CD4-positive, alpha-beta memory T cell (primary cell): ENCODE results near the gene HELQ. TPM values are rescaled to one million over a fixed set of nuclear protein-coding genes. Genes with fewer than 3 reads are reported as not detected.
A peak's percentile ranks its signal among the peaks of the same experiment; 100 is the strongest.

Source experiments
- CTCF ChIA-PET: fragments of 350-600 bp; sonication (Branson Sonifier 250); formaldehyde crosslinking; loops from one replicate; lab custom pipeline; 2021; ENCODE audit warnings: inconsistent platforms; ENCODE audit not compliant: partially characterized antibody; lab: Charles Lee
- POLR2A ChIA-PET: fragments of 350-600 bp; sonication (Branson Sonifier 250); formaldehyde crosslinking; loops from one replicate; lab custom pipeline; 2021; ENCODE audit not compliant: partially characterized antibody; lab: Charles Lee
- DNase-seq, 5 donors: peaks; one replicate each; pipeline versions ENCODE4 v3.0.0 to v3.0.0-alpha.2; 2020 to 2022; ENCODE audit warnings: mixed read lengths in 1 of 5
- H3K27ac ChIP-seq: one replicate; pipeline ENCODE4 v1.7.0; 2013; ENCODE audit warnings: low read depth, low read length
- H3K27me3 ChIP-seq: 2 replicates; pipeline ENCODE4 v1.7.0; 2013; ENCODE audit warnings: mild to moderate bottlenecking, low read length, moderate library complexity; ENCODE audit not compliant: insufficient read depth
- H3K36me3 ChIP-seq: 2 replicates; pipeline ENCODE4 v1.7.0; 2013; ENCODE audit warnings: mild to moderate bottlenecking, low read length, moderate library complexity; ENCODE audit not compliant: insufficient read depth
- H3K4me1 ChIP-seq: 2 replicates; pipeline ENCODE4 v1.7.0; 2013; ENCODE audit warnings: mild to moderate bottlenecking, low read length, moderate library complexity; ENCODE audit not compliant: insufficient read depth
- H3K4me3 ChIP-seq, 2 donors: one replicate each; pipeline ENCODE4 v1.7.0; 2013; ENCODE audit warnings: low read length in 2 of 2, mild to moderate bottlenecking in 1 of 2
- H3K9me3 ChIP-seq, 2 donors: one replicate each; pipeline ENCODE4 v1.7.0; 2013; ENCODE audit warnings: low read length in 2 of 2, control low read depth in 1 of 2; ENCODE audit not compliant: control insufficient read depth in 1 of 2
- H3K27ac Mint-ChIP-seq, 7 donors: one replicate each; pipeline ENCODE4 v1.8.0; 2020 to 2021; ENCODE audit warnings: mixed read lengths in 7 of 7, mild to moderate bottlenecking in 6 of 7, inconsistent platforms in 3 of 7, moderate library complexity in 3 of 7
- H3K27me3 Mint-ChIP-seq, 2 donors: one replicate each; pipeline ENCODE4 v1.8.0; 2020 to 2021; ENCODE audit warnings: mixed read lengths in 2 of 2
- H3K36me3 Mint-ChIP-seq, 2 donors: one replicate each; pipeline ENCODE4 v1.8.0; 2020 to 2021; ENCODE audit warnings: mixed read lengths in 2 of 2, inconsistent platforms in 1 of 2, mild to moderate bottlenecking in 1 of 2
- H3K4me1 Mint-ChIP-seq, 4 donors: one replicate each; pipeline ENCODE4 v1.8.0; 2020 to 2021; ENCODE audit warnings: mixed read lengths in 4 of 4, mild to moderate bottlenecking in 1 of 4
- H3K4me3 Mint-ChIP-seq, 8 donors: one replicate each; pipeline ENCODE4 v1.8.0; 2020 to 2021; ENCODE audit warnings: mixed read lengths in 8 of 8, mild to moderate bottlenecking in 7 of 8, moderate library complexity in 6 of 8, inconsistent platforms in 3 of 8
- H3K9me3 Mint-ChIP-seq, 8 donors: one replicate each; pipeline ENCODE4 v1.8.0; 2020 to 2021; ENCODE audit warnings: mixed read lengths in 8 of 8, mild to moderate bottlenecking in 5 of 8, inconsistent platforms in 3 of 8, moderate library complexity in 1 of 8
- intact Hi-C: fragments of 100-400 bp; cut with micrococcal nuclease; formaldehyde crosslinking; loops from one replicate; pipeline ENCODE4 v1.15.1; 2023
- polyA plus RNA-seq, 2 donors: library from polyadenylated mRNA; unstranded; fragments of 300-500 nt; fragmentation: Illumina TruSeq; gene quantifications; one replicate each; pipeline ENCODE4 v1.2.3, GENCODE V29; 2021
- total RNA-seq, 2 experiments: library from RNA; stranded (reverse); gene quantifications; one replicate each; pipeline ENCODE4 v1.2.3, GENCODE V29; 2021

Gene HELQ
- total and polyA plus RNA-seq, 4 experiments from 2014 or later = 17.5 to 49.0 (median 36.0) TPM

DNA sequence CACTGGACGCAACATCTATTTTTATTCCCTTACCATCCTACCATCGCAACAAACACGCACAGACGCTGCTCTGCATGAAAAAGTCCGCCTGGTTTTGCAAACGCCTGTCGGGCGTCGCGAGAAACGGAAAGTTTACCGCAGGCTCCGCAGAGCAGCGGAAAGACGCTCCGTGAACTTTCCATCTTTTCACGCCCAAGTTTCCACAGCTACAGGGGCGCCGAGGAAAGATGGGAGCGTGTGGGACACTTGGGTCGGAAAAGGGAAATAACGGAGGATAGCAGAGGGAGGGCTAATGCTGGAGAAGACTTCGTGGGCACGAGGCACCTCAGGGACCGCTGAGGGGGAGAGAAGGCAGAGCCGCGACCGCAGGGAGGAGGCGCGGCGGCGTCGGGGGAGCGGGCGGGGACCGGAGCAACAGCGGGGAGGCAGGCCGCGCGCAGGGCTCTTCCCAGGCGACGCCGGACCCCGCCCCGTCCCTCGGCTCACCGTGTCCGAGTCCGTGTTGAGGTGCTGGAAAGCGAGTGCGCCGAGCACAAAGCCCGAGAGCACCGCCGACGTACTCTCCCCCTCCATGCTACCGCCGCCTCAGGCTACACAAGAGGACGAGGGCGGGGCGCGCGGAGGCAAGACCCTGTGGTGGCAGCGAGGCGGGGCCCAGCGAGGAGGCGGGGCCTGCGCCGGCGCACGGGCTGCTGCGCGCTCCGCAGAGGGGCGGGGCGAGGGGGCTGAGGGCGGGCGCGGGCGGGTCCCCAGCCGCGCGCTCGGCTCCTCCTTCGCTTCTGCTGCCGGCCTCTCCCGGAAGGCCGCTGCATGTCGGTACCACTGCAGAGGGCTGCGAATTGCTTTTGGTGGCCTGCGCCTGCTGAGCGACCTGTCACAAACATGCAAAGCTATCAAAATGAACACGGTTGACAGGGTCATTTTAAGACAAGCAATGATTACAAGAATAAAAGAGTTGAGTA is 29.2 kb upstream of the HELQ start, which contains the start of gene ABRAXAS1:
Gene ABRAXAS1, minus strand, starts transcription at position 601 of the 962 bp plus-strand sequence. Its CDS starts 28 bp downstream, at position 573.
- Mint-ChIP-seq H3K9me3 (no peaks in the 10 kb centered on the region), H3K27me3 (peaks cover 0 to 2% of the 10 kb centered on the region in 2 donors), H3K27ac (peak within 1 kb of the TSS; percentile 95 to 98 (median 97)), H3K4me1 (peaks cover 18 to 36% (median 27%) of the 10 kb centered on the region in 4 donors), H3K4me3 (peak within 1 kb of the TSS; percentile 91 to 100 (median 96)), H3K36me3 (peaks cover 3 to 10% of the 10 kb centered on the region in 2 donors)
- peaks cover 23% of the 10 kb centered on the region for H3K4me1 ChIP-seq
- H3K36me3 ChIP-seq = no peaks in the 10 kb centered on the region
- intact Hi-C loops = loop anchor here (1.0 to 10.0 kb wide), 5 partner anchors 29 to 1200 kb away; partner anchors contain the start of genes GPAT3 and HELQ
- ChIA-PET CTCF (interaction anchor here (0.7 to 2.0 kb wide), 9 partner anchors 19 to 160 kb away, joined by 3 to 6 read pairs (median 3); partner anchors contain the start of gene HELQ), POLR2A (interaction anchor here (0.7 to 4.5 kb wide), 15 partner anchors 9 to 1111 kb away, joined by 3 to 62 read pairs (median 5); partner anchors contain the start of genes COPS4, GPAT3, HELQ and HNRNPD)
- H3K27ac ChIP-seq = peak within 1 kb of the TSS; percentile 68
- H3K27me3 ChIP-seq = no peaks in the 10 kb centered on the region
- peak within 1 kb of the TSS; percentile 67 to 79 for H3K4me3 ChIP-seq
- peak; percentile 93 to 96 (median 95) for DNase-seq
- H3K9me3 ChIP-seq = no peaks in the 10 kb centered on the region

DNA sequence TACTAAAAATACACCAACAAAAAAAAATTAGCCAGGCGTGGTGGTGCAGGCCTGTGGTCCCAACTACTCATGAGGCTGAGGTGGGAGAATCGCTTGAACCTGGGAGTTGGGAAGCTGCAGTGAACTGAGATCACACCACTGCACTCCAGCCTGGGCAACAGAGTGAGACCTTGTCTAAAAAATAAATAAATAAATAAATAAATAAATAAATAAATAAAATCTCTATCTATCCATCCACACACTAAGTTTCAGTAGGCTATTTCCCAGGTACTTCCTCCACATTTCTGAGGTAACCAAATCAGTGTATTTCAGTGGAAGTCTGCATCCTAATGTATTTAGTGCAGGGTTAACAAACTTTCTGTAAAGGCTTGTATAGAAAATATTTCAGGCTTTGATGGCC is 18.3 kb upstream of the HELQ start:
- no peaks in the 10 kb centered on the region for H3K4me1 ChIP-seq
- H3K9me3 Mint-ChIP-seq = no peaks in the 10 kb centered on the region
- ChIA-PET CTCF (no interaction called here), POLR2A (interaction anchor here (2.9 kb wide), 1 partner anchor 11 kb away, joined by 18 read pairs; the partner anchor contains the start of gene ABRAXAS1)
- no peaks in the 10 kb centered on the region for H3K9me3 ChIP-seq
- no peak overlapping the region for H3K4me3 Mint-ChIP-seq
- no peaks in the 10 kb centered on the region for H3K36me3 ChIP-seq
- no peak for DNase-seq
- H3K27ac ChIP-seq = no peak overlapping the region
- H3K4me3 ChIP-seq = no peak overlapping the region
- H3K27me3 ChIP-seq = no peaks in the 10 kb centered on the region
- intact Hi-C loops = no loop called here
- peaks cover 0 to 4% (median 1%) of the 10 kb centered on the region in 4 donors for H3K4me1 Mint-ChIP-seq
- peaks cover 11 to 42% of the 10 kb centered on the region in 2 donors for H3K36me3 Mint-ChIP-seq
- H3K27ac Mint-ChIP-seq = peak overlapping the region in 1 of 7 donors; percentile 37
- H3K27me3 Mint-ChIP-seq = no peaks in the 10 kb centered on the region

- no peak for DNase-seq
- H3K4me1 Mint-ChIP-seq = peaks cover 0 to 4% (median 1%) of the 10 kb centered on the region in 4 donors
- POLR2A ChIA-PET = no interaction called here
- intact Hi-C loops = no loop called here
- no peaks in the 10 kb centered on the region for H3K27me3 Mint-ChIP-seq
- H3K9me3 Mint-ChIP-seq = no peaks in the 10 kb centered on the region
- Histone ChIP-seq H3K9me3 (no peaks in the 10 kb centered on the region), H3K4me3 (no peak overlapping the region), H3K4me1 (no peaks in the 10 kb centered on the region), H3K27ac (no peak overlapping the region), H3K27me3 (no peaks in the 10 kb centered on the region), H3K36me3 (no peaks in the 10 kb centered on the region)
- H3K36me3 Mint-ChIP-seq = peaks cover 14 to 46% of the 10 kb centered on the region in 2 donors
- H3K4me3 Mint-ChIP-seq = no peak overlapping the region
- H3K27ac Mint-ChIP-seq = peak overlapping the region in 3 of 7 donors; percentile 46 to 66 (median 54)
- CTCF ChIA-PET = interaction anchor here (0.6 kb wide), 1 partner anchor 9 kb away, joined by 3 read pairs; no protein-coding TSS in a partner anchor
These were observed 17.8 kb upstream of the HELQ start for GRCh38 chr4:83473423-83473822.

DNA sequence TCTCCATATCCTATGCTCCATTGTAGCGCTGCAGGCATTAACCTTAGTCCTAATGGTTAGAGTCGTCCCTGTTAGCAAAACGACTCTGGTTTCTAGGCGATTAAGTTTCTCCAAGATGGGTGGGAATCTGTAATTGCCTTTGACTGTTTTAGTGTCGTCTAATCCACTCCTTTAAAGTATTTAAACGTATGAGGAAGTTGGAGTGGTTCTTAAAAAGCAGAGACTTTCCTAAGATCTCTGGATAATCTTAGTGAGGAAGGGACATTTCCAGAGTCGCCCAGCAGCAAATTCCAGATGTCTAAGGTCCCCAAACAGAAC is 520 bp upstream of the HELQ start:
- peak overlapping the region; percentile 90 to 96 for H3K4me3 ChIP-seq

DNA sequence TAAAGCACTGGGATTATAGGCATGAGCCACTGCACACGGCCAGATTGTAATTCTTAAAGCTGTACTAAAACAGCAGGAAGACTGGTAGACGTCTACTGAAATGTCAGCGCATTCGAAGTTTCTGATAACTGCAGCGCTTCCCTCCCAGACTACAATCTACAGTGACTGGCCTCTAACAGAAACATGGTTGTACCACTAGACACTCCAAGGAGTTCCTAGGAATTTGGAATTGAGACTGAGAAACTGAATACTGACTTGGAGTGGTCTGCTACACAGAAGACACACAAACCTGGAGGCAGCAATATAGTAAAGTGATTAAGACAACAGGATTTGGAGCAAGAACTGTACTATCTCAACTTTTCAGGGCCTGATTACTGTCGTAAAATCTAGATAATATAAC is 937 bp downstream of the HELQ start:
- H3K27ac ChIP-seq = peak overlapping the region; percentile 100
- H3K4me3 ChIP-seq = peak overlapping the region; percentile 90 to 96
- peak in 2 of 5 donors; percentile 8 to 17 for DNase-seq
- no peaks in the 10 kb centered on the region for H3K9me3 ChIP-seq
- H3K4me3 Mint-ChIP-seq = peak overlapping the region; percentile 99 to 100 (median 100)
- H3K27ac Mint-ChIP-seq = peak overlapping the region; percentile 100
- intact Hi-C loops = loop anchor here (1.0 to 10.0 kb wide), 8 partner anchors 31 to 1080 kb away; partner anchors contain the start of genes ABRAXAS1, COPS4, COQ2 and ENOPH1
- no peaks in the 10 kb centered on the region for H3K27me3 Mint-ChIP-seq
- POLR2A ChIA-PET = interaction anchor here (0.9 to 3.4 kb wide), 20 partner anchors 10 to 1081 kb away, joined by 3 to 62 read pairs (median 6); partner anchors contain the start of genes ABRAXAS1, COPS4, COQ2 and GPAT3
- peaks cover 37% of the 10 kb centered on the region for H3K4me1 ChIP-seq
- H3K4me1 Mint-ChIP-seq = peaks cover 30 to 64% (median 42%) of the 10 kb centered on the region in 4 donors
- no peaks in the 10 kb centered on the region for H3K9me3 Mint-ChIP-seq
- H3K36me3 Mint-ChIP-seq = peaks cover 39 to 68% of the 10 kb centered on the region in 2 donors
- no peaks in the 10 kb centered on the region for H3K27me3 ChIP-seq
- CTCF ChIA-PET = interaction anchor here (0.8 to 1.3 kb wide), 5 partner anchors 10 to 119 kb away, joined by 3 to 4 read pairs (median 4); partner anchors contain the start of gene ABRAXAS1
- peaks cover 20% of the 10 kb centered on the region for H3K36me3 ChIP-seq

More for the DNA sequence above, 520 bp upstream of the HELQ start:
- POLR2A ChIA-PET = interaction anchor here (0.8 to 3.4 kb wide), 17 partner anchors 9 to 1082 kb away, joined by 3 to 62 read pairs (median 6); partner anchors contain the start of genes ABRAXAS1, COPS4, COQ2 and HNRNPD
- Mint-ChIP-seq H3K9me3 (no peaks in the 10 kb centered on the region), H3K27me3 (no peaks in the 10 kb centered on the region), H3K27ac (peak overlapping the region; percentile 100), H3K36me3 (peaks cover 36 to 77% of the 10 kb centered on the region in 2 donors), H3K4me1 (peaks cover 29 to 64% (median 42%) of the 10 kb centered on the region in 4 donors), H3K4me3 (peak overlapping the region; percentile 99 to 100 (median 100))
- H3K27me3 ChIP-seq = no peaks in the 10 kb centered on the region
- peaks cover 37% of the 10 kb centered on the region for H3K4me1 ChIP-seq
- DNase-seq = no peak
- CTCF ChIA-PET = interaction anchor here (1.0 to 1.2 kb wide), 2 partner anchors 172 to 421 kb away, joined by 3 read pairs; partner anchors contain the start of genes COPS4 and COQ2
- H3K9me3 ChIP-seq = no peaks in the 10 kb centered on the region
- H3K36me3 ChIP-seq = peaks cover 29% of the 10 kb centered on the region
- intact Hi-C loops = loop anchor here (1.0 to 10.0 kb wide), 2 partner anchors 79 to 121 kb away; partner anchors contain the start of gene HPSE
- H3K27ac ChIP-seq = peak overlapping the region; percentile 100

GRCh38 chr4:83449009-83449408 is 6.6 kb downstream of the HELQ start:
- Mint-ChIP-seq H3K9me3 (no peaks in the 10 kb centered on the region), H3K4me1 (peaks cover 10 to 38% (median 18%) of the 10 kb centered on the region in 4 donors), H3K27ac (peak overlapping the region in 5 of 7 donors; percentile 15 to 85 (median 36)), H3K27me3 (no peaks in the 10 kb centered on the region), H3K4me3 (no peak overlapping the region), H3K36me3 (peaks cover 28 to 47% of the 10 kb centered on the region in 2 donors)
- Histone ChIP-seq H3K27ac (no peak overlapping the region), H3K4me1 (peaks cover 9% of the 10 kb centered on the region), H3K36me3 (peaks cover 15% of the 10 kb centered on the region), H3K4me3 (no peak overlapping the region), H3K9me3 (no peaks in the 10 kb centered on the region), H3K27me3 (no peaks in the 10 kb centered on the region)
- intact Hi-C loops = no loop called here
- CTCF ChIA-PET = no interaction called here
- POLR2A ChIA-PET = no interaction called here
- no peak for DNase-seq
